ENCODE measurements around the gene SCAMP4. TPM values are rescaled to one million over a fixed set of nuclear protein-coding genes. Genes with fewer than 3 reads are reported as not detected.
A peak's percentile ranks its signal among the peaks of the same experiment; 100 is the strongest.

The SCAMP4 gene
- total and polyA plus RNA-seq, 7 experiments from 2014 or later, result 11.8 to 35.5 (median 19.7) TPM

DNA sequence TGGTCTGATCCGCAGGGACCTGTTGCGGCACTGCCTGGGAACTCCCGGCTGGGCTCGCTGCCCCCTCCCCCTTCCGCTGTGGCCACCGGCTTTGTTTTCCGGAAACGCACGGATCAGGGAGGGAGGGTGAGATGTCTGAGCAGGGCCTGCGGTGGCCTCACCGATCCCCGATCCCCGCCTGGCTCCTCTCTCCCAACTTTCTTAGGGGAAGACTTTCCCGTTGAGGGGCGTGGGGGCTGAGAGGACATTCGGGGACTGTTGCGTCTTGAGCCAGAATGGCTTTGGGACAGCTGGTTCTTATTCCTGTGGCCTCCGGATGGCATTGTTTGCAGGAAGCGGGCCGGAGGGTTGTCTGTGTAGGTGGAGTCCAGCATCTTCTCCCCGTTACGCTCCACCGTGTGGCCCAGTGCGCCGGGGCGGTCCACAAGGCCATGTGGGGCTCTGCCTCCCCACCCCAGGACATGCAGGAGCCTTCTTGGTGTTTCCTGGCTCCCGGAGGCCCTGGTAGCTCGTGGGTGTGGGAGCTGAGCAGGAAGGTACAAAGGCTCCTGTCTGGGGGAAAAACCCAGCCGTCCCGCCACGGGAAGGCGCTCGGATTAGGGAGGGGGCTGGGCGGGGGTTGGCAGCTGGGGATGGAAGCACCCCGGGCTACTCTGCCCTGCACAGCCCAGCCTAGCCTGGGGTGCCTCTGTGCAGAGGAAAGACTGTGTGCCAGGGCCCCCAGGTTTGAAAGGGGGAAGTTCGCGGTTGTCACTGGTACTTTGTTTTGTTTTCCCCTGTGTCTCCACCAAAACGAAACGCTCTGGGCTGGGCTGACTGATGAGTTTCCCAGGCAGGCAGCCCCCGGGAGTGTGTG, 37.1 kb downstream of the SCAMP4 start:
- peaks cover 0 to 2% (median 0%) of the 10 kb centered on the region in 5 donors for H3K27me3 Mint-ChIP-seq
- Histone ChIP-seq H3K4me1 (ENCODE audit: control insufficient read depth in 2 of 2, insufficient read depth in 2 of 2, low read length in 2 of 2) (peaks cover 21 to 30% of the 10 kb centered on the region in 2 donors), H3K36me3 (ENCODE audit: control insufficient read depth in 2 of 3, insufficient read depth in 3 of 3, low read length in 3 of 3) (peaks cover 0 to 11% (median 0%) of the 10 kb centered on the region in 3 experiments), H3K9me3 (ENCODE audit: control insufficient read depth in 2 of 3, low read length in 3 of 3) (no peaks in the 10 kb centered on the region), H3K27me3 (ENCODE audit: control insufficient read depth in 2 of 2, insufficient read depth in 2 of 2, low read length in 2 of 2) (no peaks in the 10 kb centered on the region), H3K4me3 (ENCODE audit: low read length) (peak overlapping the region; percentile 94), H3K27ac (ENCODE audit: low read depth, low read length) (peak overlapping the region; percentile 98)
- H3K4me1 Mint-ChIP-seq, result peaks cover 22 to 44% (median 30%) of the 10 kb centered on the region in 7 donors
- H3K27ac Mint-ChIP-seq, result peak overlapping the region; percentile 90 to 99 (median 97)
- DNase-seq, result peak; percentile 58 to 84 (median 78)
- H3K9me3 Mint-ChIP-seq, result peaks cover 0 to 1% (median 0%) of the 10 kb centered on the region in 11 donors
- peak overlapping the region; percentile 91 to 100 (median 96) for H3K4me3 Mint-ChIP-seq
- ChIA-PET POLR2A (interaction anchor here (1.0 to 1.8 kb wide), 9 partner anchors 26 to 673 kb away, joined by 3 to 6 read pairs (median 4); partner anchors contain the start of gene CIRBP), CTCF (interaction anchor here (1.6 kb wide), 1 partner anchor 13 kb away, joined by 7 read pairs; no protein-coding TSS in a partner anchor)
- intact Hi-C loops (cut with micrococcal nuclease), result loop anchor here (1.0 to 2.0 kb wide), 6 partner anchors 13 to 208 kb away; partner anchors contain the start of genes AP3D1 (in 1 of the 2) and MKNK2 (in 1 of the 2)
- peaks cover 0 to 9% (median 0%) of the 10 kb centered on the region in 5 donors for H3K36me3 Mint-ChIP-seq
- peak; percentile 51 for ATAC-seq

DNA sequence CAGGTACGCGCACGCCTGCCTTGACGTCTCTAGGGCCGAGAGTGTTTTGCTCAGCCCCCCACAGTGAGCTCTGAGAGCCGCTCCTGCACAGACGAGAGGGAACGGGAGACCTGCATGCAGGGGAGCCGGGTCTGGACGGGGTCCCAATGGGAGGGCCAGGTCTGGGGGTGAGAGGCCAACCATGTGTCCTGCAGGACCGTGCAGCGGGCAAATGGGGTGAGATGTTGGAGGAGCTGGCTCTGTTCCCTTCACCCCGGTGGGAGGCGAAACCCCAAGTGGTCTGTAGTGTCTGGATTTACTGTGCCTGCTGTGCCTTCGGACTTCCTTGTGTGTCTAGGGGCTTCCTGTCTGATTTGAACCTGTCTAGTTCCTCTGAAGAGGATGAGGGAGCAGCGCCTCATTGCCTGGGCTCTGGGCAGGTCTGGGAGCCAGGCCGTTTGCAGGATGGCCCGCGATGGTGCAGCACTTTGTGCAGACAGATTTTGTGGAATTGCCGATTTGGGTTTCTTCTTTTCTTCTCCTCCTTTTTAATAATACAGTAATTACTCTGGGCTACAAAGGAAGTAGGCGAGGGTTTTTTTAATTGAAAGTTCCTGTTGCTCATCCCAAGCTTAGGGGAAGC, 37.8 kb downstream of the SCAMP4 start:
- H3K27me3 Mint-ChIP-seq, result peaks cover 0 to 2% (median 0%) of the 10 kb centered on the region in 5 donors
- intact Hi-C loops (cut with micrococcal nuclease), result loop anchor here (1.0 to 2.0 kb wide), 6 partner anchors 14 to 208 kb away; partner anchors contain the start of genes AP3D1 (in 1 of the 2) and MKNK2 (in 1 of the 2)
- DNase-seq (peak in 1 of 9 donors; percentile 18), ATAC-seq (no peak)
- Histone ChIP-seq H3K4me3 (ENCODE audit: low read length) (peak overlapping the region; percentile 94), H3K36me3 (ENCODE audit: control insufficient read depth in 2 of 3, insufficient read depth in 3 of 3, low read length in 3 of 3) (peaks cover 0 to 11% (median 0%) of the 10 kb centered on the region in 3 experiments), H3K27ac (ENCODE audit: low read depth, low read length) (peak overlapping the region; percentile 98), H3K27me3 (ENCODE audit: control insufficient read depth in 2 of 2, insufficient read depth in 2 of 2, low read length in 2 of 2) (no peaks in the 10 kb centered on the region), H3K9me3 (ENCODE audit: control insufficient read depth in 2 of 3, low read length in 3 of 3) (no peaks in the 10 kb centered on the region), H3K4me1 (ENCODE audit: control insufficient read depth in 2 of 2, insufficient read depth in 2 of 2, low read length in 2 of 2) (peaks cover 21 to 33% of the 10 kb centered on the region in 2 donors)
- ChIA-PET CTCF (interaction anchor here (1.6 kb wide), 1 partner anchor 14 kb away, joined by 7 read pairs; no protein-coding TSS in a partner anchor), POLR2A (interaction anchor here (0.6 to 1.8 kb wide), 8 partner anchors 23 to 674 kb away, joined by 3 to 6 read pairs (median 4); partner anchors contain the start of gene CIRBP)
- peaks cover 22 to 44% (median 29%) of the 10 kb centered on the region in 7 donors for H3K4me1 Mint-ChIP-seq
- peak overlapping the region; percentile 91 to 100 (median 96) for H3K4me3 Mint-ChIP-seq
- peak overlapping the region; percentile 90 to 99 (median 97) for H3K27ac Mint-ChIP-seq
- H3K36me3 Mint-ChIP-seq, result peaks cover 0 to 9% (median 0%) of the 10 kb centered on the region in 5 donors
- peaks cover 0 to 1% (median 0%) of the 10 kb centered on the region in 11 donors for H3K9me3 Mint-ChIP-seq

DNA sequence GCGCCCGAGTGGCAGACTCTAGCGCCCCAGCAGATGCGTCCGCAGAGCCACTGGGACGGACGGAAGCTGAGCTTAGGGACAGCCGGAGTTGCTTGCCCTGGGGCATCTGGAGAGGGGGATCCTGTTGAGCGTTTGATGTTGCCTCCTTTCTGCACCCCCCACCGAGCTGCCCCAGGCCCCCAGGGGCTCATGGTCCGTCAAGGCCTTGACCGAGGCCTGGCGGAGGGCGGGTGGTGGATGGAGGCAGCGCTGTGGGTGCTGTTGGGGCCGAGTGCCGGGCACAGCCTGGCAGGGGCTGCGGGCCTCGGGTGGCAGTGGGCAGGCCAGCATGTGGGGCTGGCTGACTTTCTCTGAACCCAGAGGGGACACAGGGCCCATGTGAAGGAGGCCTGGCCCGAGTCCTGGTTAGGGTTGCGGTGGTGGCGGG, 38.5 kb downstream of the SCAMP4 start:
- Histone ChIP-seq H3K4me1 (ENCODE audit: control insufficient read depth in 2 of 2, insufficient read depth in 2 of 2, low read length in 2 of 2) (peaks cover 21 to 33% of the 10 kb centered on the region in 2 donors), H3K4me3 (ENCODE audit: low read length) (peak overlapping the region; percentile 94), H3K27me3 (ENCODE audit: control insufficient read depth in 2 of 2, insufficient read depth in 2 of 2, low read length in 2 of 2) (no peaks in the 10 kb centered on the region), H3K9me3 (ENCODE audit: control insufficient read depth in 2 of 3, low read length in 3 of 3) (no peaks in the 10 kb centered on the region), H3K27ac (ENCODE audit: low read depth, low read length) (peak overlapping the region; percentile 98), H3K36me3 (ENCODE audit: control insufficient read depth in 2 of 3, insufficient read depth in 3 of 3, low read length in 3 of 3) (peaks cover 0 to 12% (median 0%) of the 10 kb centered on the region in 3 experiments)
- H3K4me1 Mint-ChIP-seq, result peaks cover 22 to 48% (median 31%) of the 10 kb centered on the region in 7 donors
- peak overlapping the region; percentile 90 to 99 (median 97) for H3K27ac Mint-ChIP-seq
- CTCF ChIA-PET, result interaction anchor here (1.6 kb wide), 1 partner anchor 14 kb away, joined by 7 read pairs; no protein-coding TSS in a partner anchor
- DNase-seq, result no peak
- ATAC-seq, result no peak
- peaks cover 0 to 1% (median 0%) of the 10 kb centered on the region in 11 donors for H3K9me3 Mint-ChIP-seq
- POLR2A ChIA-PET, result interaction anchor here (0.6 to 1.8 kb wide), 5 partner anchors 22 to 109 kb away, joined by 3 to 6 read pairs (median 3); no protein-coding TSS in a partner anchor
- intact Hi-C loops (cut with micrococcal nuclease), result loop anchor here (2.0 kb wide), 4 partner anchors 15 to 207 kb away; partner anchors contain the start of genes AP3D1 (in 1 of the 2) and MKNK2 (in 1 of the 2)
- H3K36me3 Mint-ChIP-seq, result peaks cover 0 to 9% (median 0%) of the 10 kb centered on the region in 5 donors
- peak overlapping the region; percentile 91 to 100 (median 96) for H3K4me3 Mint-ChIP-seq
- H3K27me3 Mint-ChIP-seq, result peaks cover 0 to 2% (median 0%) of the 10 kb centered on the region in 5 donors

DNA sequence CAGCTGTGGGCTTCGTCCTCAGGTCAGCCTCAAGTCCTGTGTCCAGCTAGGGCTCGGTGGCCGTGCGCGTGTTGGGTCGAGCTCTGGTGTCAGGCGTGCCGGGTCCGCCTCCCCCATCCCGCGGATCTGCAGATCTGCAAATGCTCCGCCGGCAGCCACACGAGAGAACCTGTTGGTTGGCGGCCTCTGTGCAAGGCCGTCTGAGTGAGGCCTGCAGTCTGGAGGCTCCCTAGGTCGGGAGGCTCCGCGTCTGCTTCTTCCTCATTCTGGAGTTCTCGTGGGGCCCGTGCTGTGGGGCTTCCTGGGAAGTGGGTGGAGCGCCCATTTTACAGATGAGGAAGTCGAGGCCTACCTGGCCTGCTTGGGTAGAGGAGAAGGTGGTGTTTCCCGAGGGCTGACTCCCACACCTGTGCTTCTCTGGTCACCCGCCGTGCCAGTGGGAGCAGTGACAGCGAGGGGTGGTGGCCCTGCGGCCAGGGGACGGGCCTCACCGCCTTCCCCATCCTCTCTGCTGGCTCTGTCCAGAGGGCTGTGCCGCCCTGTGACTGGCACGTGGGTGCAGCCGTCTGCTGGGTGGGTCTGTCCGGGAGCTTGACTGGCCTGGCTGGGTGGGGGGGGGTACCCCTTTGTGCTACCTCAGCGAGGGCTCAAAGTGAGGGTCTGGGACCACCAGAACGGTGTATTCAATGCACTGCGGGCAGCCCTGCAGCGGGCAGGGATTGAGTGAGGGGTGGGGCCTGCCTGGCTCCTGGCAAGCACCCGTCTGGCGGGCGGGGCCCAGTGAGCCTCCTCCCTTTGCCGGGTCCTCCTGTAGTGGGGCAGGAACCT, 39.1 kb downstream of the SCAMP4 start:
- peaks cover 24 to 54% (median 37%) of the 10 kb centered on the region in 7 donors for H3K4me1 Mint-ChIP-seq
- ChIA-PET CTCF (interaction anchor here (0.6 kb wide), 1 partner anchor 199 kb away, joined by 3 read pairs; no protein-coding TSS in a partner anchor), POLR2A (interaction anchor here (1.3 kb wide), 1 partner anchor 104 kb away, joined by 3 read pairs; no protein-coding TSS in a partner anchor)
- peak overlapping the region in 7 of 9 donors; percentile 5 to 87 (median 71) for H3K27ac Mint-ChIP-seq
- H3K4me3 Mint-ChIP-seq, result peak overlapping the region; percentile 21 to 96 (median 55)
- Histone ChIP-seq H3K36me3 (ENCODE audit: control insufficient read depth in 2 of 3, insufficient read depth in 3 of 3, low read length in 3 of 3) (peaks cover 0 to 19% (median 0%) of the 10 kb centered on the region in 3 experiments), H3K4me3 (ENCODE audit: low read length) (no peak overlapping the region), H3K27ac (ENCODE audit: low read depth, low read length) (peak overlapping the region; percentile 98), H3K9me3 (ENCODE audit: control insufficient read depth in 2 of 3, low read length in 3 of 3) (no peaks in the 10 kb centered on the region), H3K4me1 (ENCODE audit: control insufficient read depth in 2 of 2, insufficient read depth in 2 of 2, low read length in 2 of 2) (peaks cover 21 to 32% of the 10 kb centered on the region in 2 donors), H3K27me3 (ENCODE audit: control insufficient read depth in 2 of 2, insufficient read depth in 2 of 2, low read length in 2 of 2) (no peaks in the 10 kb centered on the region)
- H3K36me3 Mint-ChIP-seq, result peaks cover 0 to 11% (median 0%) of the 10 kb centered on the region in 5 donors
- DNase-seq (no peak), ATAC-seq (no peak)
- H3K9me3 Mint-ChIP-seq, result peaks cover 0 to 1% (median 0%) of the 10 kb centered on the region in 11 donors
- intact Hi-C loops (cut with micrococcal nuclease), result no loop called here
- peaks cover 0 to 2% (median 0%) of the 10 kb centered on the region in 5 donors for H3K27me3 Mint-ChIP-seq

DNA sequence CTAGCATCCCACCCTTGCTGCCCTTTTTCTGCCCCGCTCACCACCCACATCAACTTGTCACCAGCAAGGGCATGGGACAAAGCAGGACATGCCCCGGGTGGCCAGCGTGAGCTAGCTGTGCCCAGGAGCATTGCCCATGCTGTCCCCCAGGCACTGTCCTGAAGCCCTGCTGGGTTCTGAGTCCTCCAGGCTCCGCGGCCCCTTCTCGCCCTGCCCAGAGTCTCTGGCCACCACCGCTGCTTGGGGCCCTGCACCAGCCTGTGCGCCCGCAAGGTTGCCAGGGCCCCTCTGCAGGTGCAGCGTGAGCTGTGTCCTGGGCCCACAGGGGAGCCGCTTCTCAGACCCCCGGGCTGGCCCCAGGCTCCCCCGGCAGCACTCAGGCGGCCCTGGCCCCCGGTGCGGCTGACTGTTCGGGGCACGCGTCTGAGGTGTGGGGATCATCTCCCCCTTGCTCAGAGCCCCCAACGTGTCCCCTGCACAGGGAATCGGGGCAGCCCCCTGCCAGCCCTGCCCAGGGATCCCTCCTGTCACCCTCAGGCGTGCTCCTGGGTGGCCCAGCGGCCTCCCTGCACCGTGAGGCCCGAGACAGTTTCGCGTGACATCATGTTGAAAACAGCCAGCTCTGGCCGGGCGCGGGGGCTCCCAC, 39.8 kb downstream of the SCAMP4 start:
- Histone ChIP-seq H3K27ac (ENCODE audit: low read depth, low read length) (peak overlapping the region; percentile 98), H3K4me3 (ENCODE audit: low read length) (no peak overlapping the region), H3K9me3 (ENCODE audit: control insufficient read depth in 2 of 3, low read length in 3 of 3) (no peaks in the 10 kb centered on the region), H3K27me3 (ENCODE audit: control insufficient read depth in 2 of 2, insufficient read depth in 2 of 2, low read length in 2 of 2) (no peaks in the 10 kb centered on the region), H3K4me1 (ENCODE audit: control insufficient read depth in 2 of 2, insufficient read depth in 2 of 2, low read length in 2 of 2) (peaks cover 17 to 24% of the 10 kb centered on the region in 2 donors), H3K36me3 (ENCODE audit: control insufficient read depth in 2 of 3, insufficient read depth in 3 of 3, low read length in 3 of 3) (peaks cover 0 to 24% (median 0%) of the 10 kb centered on the region in 3 experiments)
- DNase-seq, result no peak
- H3K9me3 Mint-ChIP-seq, result no peaks in the 10 kb centered on the region
- ChIA-PET POLR2A (interaction anchor here (0.6 to 0.7 kb wide), 3 partner anchors 48 to 1623 kb away, joined by 3 read pairs; no protein-coding TSS in a partner anchor), CTCF (interaction anchor here (0.6 kb wide), 2 partner anchors 8 to 198 kb away, joined by 3 read pairs; no protein-coding TSS in a partner anchor)
- no peak for ATAC-seq
- peaks cover 24 to 56% (median 38%) of the 10 kb centered on the region in 7 donors for H3K4me1 Mint-ChIP-seq
- intact Hi-C loops (cut with micrococcal nuclease), result no loop called here
- H3K36me3 Mint-ChIP-seq, result peaks cover 0 to 10% (median 0%) of the 10 kb centered on the region in 5 donors
- H3K27ac Mint-ChIP-seq, result peak overlapping the region in 5 of 9 donors; percentile 17 to 84 (median 74)
- H3K4me3 Mint-ChIP-seq, result peak overlapping the region in 5 of 10 donors; percentile 18 to 93 (median 54)
- H3K27me3 Mint-ChIP-seq, result peaks cover 0 to 2% (median 0%) of the 10 kb centered on the region in 5 donors
